Fibroblast of lung (primary cell): ENCODE measurements around the gene COL6A2. TPM values are rescaled to one million over a fixed set of nuclear protein-coding genes. Genes with fewer than 3 reads are reported as not detected.

Experiments used
- DNase-seq, 2 donors: peaks; one replicate each; pipeline versions ENCODE4 v3.0.0 to v3.0.0-alpha.2; 2010; ENCODE audit warnings: low read depth in 2 of 2
- H2AFZ ChIP-seq: 2 replicates; pipeline ENCODE4 v1.5.1; 2012; ENCODE audit warnings: low read length, control low read depth, inconsistent platforms
- H3K27ac ChIP-seq: 2 replicates; pipeline ENCODE4 v1.5.1; 2011; ENCODE audit warnings: low read length, control low read depth; ENCODE audit not compliant: insufficient read depth
- H3K27me3 ChIP-seq: 2 replicates; pipeline ENCODE4 v1.5.1; 2011; ENCODE audit warnings: mild to moderate bottlenecking, low read length; ENCODE audit not compliant: control insufficient read depth, insufficient read depth
- H3K36me3 ChIP-seq: 2 replicates; pipeline ENCODE4 v1.5.1; 2011; ENCODE audit warnings: low read length; ENCODE audit not compliant: control insufficient read depth, insufficient read depth
- H3K4me1 ChIP-seq: 2 replicates; pipeline ENCODE4 v1.5.1; 2011; ENCODE audit warnings: low read length; ENCODE audit not compliant: control insufficient read depth, insufficient read depth; ENCODE audit errors: extremely low read depth
- H3K4me2 ChIP-seq: 2 replicates; pipeline ENCODE4 v1.5.1; 2011; ENCODE audit warnings: low read length, control low read depth; ENCODE audit not compliant: insufficient read depth; ENCODE audit errors: extremely low read depth
- H3K4me3 ChIP-seq, 4 experiments: fragments of 200-600 bp in 1 of 4; sonication (generic) in 1 of 4; replicated peaks in 1 of 4; 2 replicates each; pipeline ENCODE4 v1.5.1; 2011 to 2016; ENCODE audit warnings: low read length in 4 of 4, low read depth in 3 of 4, mild to moderate bottlenecking in 3 of 4, control low read depth in 2 of 4, inconsistent platforms in 1 of 4, mixed read lengths in 1 of 4; ENCODE audit not compliant: insufficient read depth in 1 of 4; ENCODE audit errors: control extremely low read depth in 1 of 4
- H3K79me2 ChIP-seq: 2 replicates; pipeline ENCODE4 v1.5.1; 2012; ENCODE audit warnings: mild to moderate bottlenecking, low read length, inconsistent platforms; ENCODE audit not compliant: control insufficient read depth, insufficient read depth
- H3K9ac ChIP-seq: 2 replicates; pipeline ENCODE4 v1.5.1; 2011; ENCODE audit warnings: mild to moderate bottlenecking, low read length, control low read depth; ENCODE audit not compliant: insufficient read depth
- H3K9me3 ChIP-seq: 2 replicates; pipeline ENCODE4 v1.5.1; 2012; ENCODE audit warnings: low read depth, low read length; ENCODE audit not compliant: control insufficient read depth, insufficient read depth
- H4K20me1 ChIP-seq: 2 replicates; pipeline ENCODE4 v1.5.1; 2011; ENCODE audit warnings: low read length; ENCODE audit not compliant: control insufficient read depth, insufficient read depth; ENCODE audit errors: extremely low read depth
- EZH2 ChIP-seq: IDR thresholded peaks from 2 replicates; pipeline ENCODE4 v1.5.1; 2012; ENCODE audit warnings: low read length, control low read depth, mild to moderate bottlenecking; ENCODE audit errors: missing control alignments
- polyA plus RNA-seq, 2 donors: library from polyadenylated mRNA; depleted of rRNA in 1 of 2; stranded (reverse) in 1 of 2; unstranded in 1 of 2; fragments of >200 nt; gene quantifications; 2 replicates each; pipeline ENCODE4 v1.2.1, GENCODE V29; 2011 to 2012; ENCODE audit warnings: missing spikeins in 1 of 2
- total RNA-seq: library from RNA; depleted of rRNA; stranded (reverse); fragments of >200 nt; gene quantifications from 2 replicates; pipeline ENCODE4 v1.2.1, GENCODE V29; 2014
- TF ChIP-seq, protein P1 (sequence below), 2 donors: IDR thresholded peaks in 1 of 2; conservative IDR thresholded peaks in 1 of 2; 1 replicate in 1 of 2; 2 replicates in 1 of 2; pipeline ENCODE4 v1.5.1; 2011 to 2012; ENCODE audit warnings: low read length in 2 of 2, control low read depth in 1 of 2, inconsistent platforms in 1 of 2, low read depth in 1 of 2, mild to moderate bottlenecking in 1 of 2

The COL6A2 gene
- total and polyA plus RNA-seq, 2 donors (not counting 1 experiment from before 2014, with no cell fraction given) = 702 to 782 TPM

DNA sequence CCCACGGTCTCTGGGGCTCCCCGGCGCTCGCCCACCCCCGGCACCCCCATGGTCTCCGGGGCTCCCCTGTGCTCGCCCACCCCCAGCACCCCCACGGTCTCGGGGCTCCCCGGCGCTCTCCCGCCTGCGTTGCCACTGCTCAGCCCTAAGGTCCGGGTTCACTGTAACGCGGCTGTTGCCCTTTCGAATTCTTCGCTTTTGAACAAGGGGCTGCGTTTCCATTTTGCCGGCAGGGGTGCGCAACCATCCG is 62.7 kb downstream of the COL6A2 start:
- DNase-seq = no peak

DNA sequence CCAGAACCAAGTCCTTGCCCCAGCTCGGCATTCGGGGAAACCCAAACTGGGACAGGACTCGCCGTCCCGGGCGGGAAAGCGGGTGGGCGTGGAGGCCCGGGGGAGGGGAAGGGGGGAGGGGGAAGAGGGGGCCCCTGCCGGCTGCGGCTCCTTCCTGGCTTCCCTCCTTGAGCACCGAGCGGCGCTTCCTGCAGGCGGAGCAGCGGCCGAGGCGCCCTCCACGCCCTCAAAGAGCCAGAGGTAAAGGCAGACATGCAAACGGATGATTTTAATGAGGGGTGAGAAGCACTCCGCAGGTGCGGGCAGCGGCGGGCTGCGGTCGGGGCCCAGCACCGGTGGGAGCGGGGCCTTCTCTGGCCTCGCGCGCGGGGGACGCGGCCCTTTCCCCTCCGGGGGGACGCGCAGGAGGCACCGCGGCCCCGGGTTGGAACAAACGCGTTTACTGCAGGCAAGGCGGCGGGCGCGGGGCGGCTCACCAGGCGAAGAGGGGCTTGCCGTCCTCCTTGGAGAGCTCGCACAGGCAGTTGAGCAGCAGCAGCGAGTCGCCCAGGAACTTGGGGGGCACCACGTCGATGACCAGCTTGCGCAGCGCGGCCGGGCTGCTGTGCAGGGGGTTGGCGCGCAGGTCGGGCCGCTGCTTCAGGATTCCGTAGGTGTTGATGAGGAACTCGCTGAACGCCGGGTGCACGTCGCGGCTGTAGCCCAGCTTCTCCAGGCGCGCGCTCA is 63.2 kb downstream of the COL6A2 start:
- no peak for DNase-seq
- Histone ChIP-seq H3K79me2 (no peaks in the 10 kb centered on the region), H4K20me1 (no peaks in the 10 kb centered on the region), H3K27ac (no peak overlapping the region), H3K4me3 (no peak overlapping the region), H3K4me1 (no peaks in the 10 kb centered on the region), H3K9ac (no peak overlapping the region), H3K9me3 (no peaks in the 10 kb centered on the region), H3K36me3 (no peaks in the 10 kb centered on the region), H3K27me3 (no peaks in the 10 kb centered on the region), H2AFZ (no peak overlapping the region), H3K4me2 (no peak overlapping the region)
- TF ChIP-seq, protein P1, sequence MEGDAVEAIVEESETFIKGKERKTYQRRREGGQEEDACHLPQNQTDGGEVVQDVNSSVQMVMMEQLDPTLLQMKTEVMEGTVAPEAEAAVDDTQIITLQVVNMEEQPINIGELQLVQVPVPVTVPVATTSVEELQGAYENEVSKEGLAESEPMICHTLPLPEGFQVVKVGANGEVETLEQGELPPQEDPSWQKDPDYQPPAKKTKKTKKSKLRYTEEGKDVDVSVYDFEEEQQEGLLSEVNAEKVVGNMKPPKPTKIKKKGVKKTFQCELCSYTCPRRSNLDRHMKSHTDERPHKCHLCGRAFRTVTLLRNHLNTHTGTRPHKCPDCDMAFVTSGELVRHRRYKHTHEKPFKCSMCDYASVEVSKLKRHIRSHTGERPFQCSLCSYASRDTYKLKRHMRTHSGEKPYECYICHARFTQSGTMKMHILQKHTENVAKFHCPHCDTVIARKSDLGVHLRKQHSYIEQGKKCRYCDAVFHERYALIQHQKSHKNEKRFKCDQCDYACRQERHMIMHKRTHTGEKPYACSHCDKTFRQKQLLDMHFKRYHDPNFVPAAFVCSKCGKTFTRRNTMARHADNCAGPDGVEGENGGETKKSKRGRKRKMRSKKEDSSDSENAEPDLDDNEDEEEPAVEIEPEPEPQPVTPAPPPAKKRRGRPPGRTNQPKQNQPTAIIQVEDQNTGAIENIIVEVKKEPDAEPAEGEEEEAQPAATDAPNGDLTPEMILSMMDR (conservative IDR thresholded peaks at IDR 0.05 in 1 of 2, IDR thresholded peaks at IDR 0.05 in 1 of 2; ENCODE audit: low read depth in 1 of 2, low read length in 2 of 2) = no peak
- TF ChIP-seq EZH2 = no peak

More for the DNA sequence above, 62.7 kb downstream of the COL6A2 start:
- H3K36me3 ChIP-seq = no peaks in the 10 kb centered on the region
- H3K9ac ChIP-seq = no peak overlapping the region
- H3K27ac ChIP-seq = no peak overlapping the region
- no peaks in the 10 kb centered on the region for H3K9me3 ChIP-seq
- H3K4me1 ChIP-seq = no peaks in the 10 kb centered on the region
- no peak overlapping the region for H3K4me3 ChIP-seq
- no peaks in the 10 kb centered on the region for H3K79me2 ChIP-seq
- no peaks in the 10 kb centered on the region for H4K20me1 ChIP-seq
- no peak for TF ChIP-seq EZH2
- TF ChIP-seq, protein P1 (conservative IDR thresholded peaks at IDR 0.05 in 1 of 2, IDR thresholded peaks at IDR 0.05 in 1 of 2; ENCODE audit: low read depth in 1 of 2, low read length in 2 of 2) = no peak
- no peaks in the 10 kb centered on the region for H3K27me3 ChIP-seq
- H2AFZ ChIP-seq = no peak overlapping the region
- H3K4me2 ChIP-seq = no peak overlapping the region

DNA sequence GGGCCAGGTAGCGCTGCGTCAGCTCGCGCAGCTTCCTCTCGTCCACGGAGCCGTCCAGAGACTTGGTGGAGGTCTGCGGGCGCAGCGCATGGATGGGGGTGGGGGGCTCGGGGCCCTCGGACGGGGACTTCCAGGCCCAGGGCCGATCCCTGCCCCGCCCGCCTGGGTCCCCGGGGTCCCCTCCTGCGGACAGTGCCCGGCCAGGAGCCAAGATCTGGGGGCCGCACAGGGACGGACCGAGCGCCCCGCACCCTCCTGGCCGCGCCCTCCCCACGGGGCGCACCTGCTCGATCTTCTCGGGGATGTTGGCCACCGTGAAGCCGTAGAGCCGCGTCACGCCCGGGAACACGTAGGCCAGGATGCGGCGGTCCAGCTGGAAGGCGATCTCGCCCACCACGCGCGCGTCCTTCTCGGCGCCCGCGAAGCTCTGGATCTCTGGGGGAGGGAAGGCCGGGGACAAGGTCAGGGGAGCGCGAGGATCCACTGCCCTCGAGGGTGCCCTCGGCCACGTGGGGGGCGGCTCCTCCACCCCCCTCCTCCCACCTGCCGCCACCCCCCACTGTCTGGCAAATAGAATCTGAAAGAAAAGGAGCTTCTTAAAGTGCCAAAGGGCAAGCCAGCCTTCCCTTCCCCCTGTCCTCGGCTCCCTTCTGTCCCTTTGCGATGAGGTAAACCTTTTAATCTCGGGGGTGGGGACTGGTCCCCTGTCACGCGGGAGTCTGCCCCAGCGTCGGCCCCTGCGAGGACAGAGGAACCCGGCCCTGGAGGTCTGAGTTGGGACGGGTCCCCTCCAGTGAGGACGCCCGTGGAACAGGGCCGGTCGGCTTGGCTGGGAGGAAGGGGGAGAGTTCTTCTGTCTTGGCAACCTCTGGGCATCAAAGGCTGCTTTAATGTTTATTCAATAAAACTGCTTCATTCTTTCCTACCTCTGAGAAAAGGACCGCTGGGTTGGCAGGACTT is 64.0 kb downstream of the COL6A2 start:
- H2AFZ ChIP-seq = no peak overlapping the region
- H3K27ac ChIP-seq = no peak overlapping the region
- H3K27me3 ChIP-seq = no peaks in the 10 kb centered on the region
- DNase-seq = no peak
- TF ChIP-seq, protein P1 (conservative IDR thresholded peaks at IDR 0.05 in 1 of 2, IDR thresholded peaks at IDR 0.05 in 1 of 2; ENCODE audit: low read depth in 1 of 2, low read length in 2 of 2) = no peak
- TF ChIP-seq EZH2 = no peak
- no peak overlapping the region for H3K4me3 ChIP-seq
- H3K4me2 ChIP-seq = no peak overlapping the region
- no peaks in the 10 kb centered on the region for H3K79me2 ChIP-seq
- H3K4me1 ChIP-seq = no peaks in the 10 kb centered on the region
- no peaks in the 10 kb centered on the region for H3K36me3 ChIP-seq
- no peaks in the 10 kb centered on the region for H3K9me3 ChIP-seq
- H4K20me1 ChIP-seq = no peaks in the 10 kb centered on the region
- H3K9ac ChIP-seq = no peak overlapping the region
